GM18951 (cell line): ENCODE measurements around the gene PFDN4.

Experiments used
- POLR2A ChIP-seq: IDR thresholded peaks from 4 replicates; pipeline ENCODE4 v1.6.1; 2011; ENCODE audit warnings: mild to moderate bottlenecking; ENCODE audit not compliant: insufficient read length, insufficient read depth; ENCODE audit errors: extremely low read depth
- in situ Hi-C: fragments of 300-500 bp; cut with MboI; formaldehyde crosslinking; loops from one replicate; pipeline ENCODE4 v1.12.0; 2022; ENCODE audit warnings: low sequenced_read_pairs, mixed read lengths, inconsistent platforms; ENCODE audit not compliant: unreplicated experiment

PFDN4 gene

GRCh38 chr20:54266844-54267243, 59.0 kb downstream of the PFDN4 start:
- in situ Hi-C loops, result no loop called here
- no peak for TF ChIP-seq POLR2A

- in situ Hi-C loops, result no loop called here
- TF ChIP-seq POLR2A, result no peak
Measured at GRCh38 chr20:54267483-54268003, 59.7 kb downstream of the PFDN4 start.

- in situ Hi-C loops, result no loop called here
- TF ChIP-seq POLR2A, result no peak
Measured at GRCh38 chr20:54268941-54269340, 61.1 kb downstream of the PFDN4 start.
